HG02981 (cell line): ENCODE results near the gene CIITA.
"Not testable (repeated sequence)": the region's sequence is repeated elsewhere in the genome, so short reads cannot be mapped to it uniquely, and the experiment has no call there.

Experiments used
- ATAC-seq: cut with Tn5 transposase; IDR thresholded peaks from one replicate; pipeline ENCODE4 v1.9.1; 2021; ENCODE audit warnings: mild to moderate bottlenecking, moderate library complexity; ENCODE audit not compliant: unreplicated experiment

CIITA gene

GRCh38 chr16:10949424-10949970 lies 72.5 kb downstream of the CIITA start:
- peak; percentile 80 for ATAC-seq

- ATAC-seq = no peak
Observed at GRCh38 chr16:10950393-10950792, 73.4 kb downstream of the CIITA start.

- ATAC-seq = no peak
Observed at GRCh38 chr16:10951026-10951425, 74.0 kb downstream of the CIITA start.

GRCh38 chr16:10954903-10955302 lies 77.9 kb downstream of the CIITA start:
- no peak for ATAC-seq

- no peak for ATAC-seq
Observed at GRCh38 chr16:10957771-10958482, 80.9 kb downstream of the CIITA start.

GRCh38 chr16:10959161-10959560 lies 82.2 kb downstream of the CIITA start:
- ATAC-seq = no peak

- no peak for ATAC-seq
Observed at GRCh38 chr16:10961231-10961630, 84.2 kb downstream of the CIITA start.

- no peak for ATAC-seq
Observed at GRCh38 chr16:10964039-10964890, 87.3 kb downstream of the CIITA start.

- ATAC-seq = peak; percentile 55
Observed at GRCh38 chr16:10964891-10965326, 87.9 kb downstream of the CIITA start.

GRCh38 chr16:10965440-10966061 lies 88.5 kb downstream of the CIITA start:
- peak; percentile 57 for ATAC-seq

GRCh38 chr16:10966129-10966528 lies 89.1 kb downstream of the CIITA start:
- no peak for ATAC-seq

GRCh38 chr16:10966559-10966958 lies 89.6 kb downstream of the CIITA start:
- ATAC-seq = not testable (repeated sequence)

GRCh38 chr16:10967986-10968385 lies 91.0 kb downstream of the CIITA start:
- ATAC-seq = no peak

GRCh38 chr16:10968498-10968897 lies 91.5 kb downstream of the CIITA start:
- ATAC-seq = no peak

GRCh38 chr16:10969615-10970014 lies 92.6 kb downstream of the CIITA start:
- no peak for ATAC-seq

GRCh38 chr16:10970065-10970464 lies 93.1 kb downstream of the CIITA start:
- ATAC-seq = no peak

GRCh38 chr16:10971560-10971961 lies 94.6 kb downstream of the CIITA start:
- no peak for ATAC-seq

GRCh38 chr16:10972108-10972818 lies 95.3 kb downstream of the CIITA start:
- ATAC-seq = no peak

- no peak for ATAC-seq
Observed at GRCh38 chr16:10972819-10973464, 95.9 kb downstream of the CIITA start.

GRCh38 chr16:10976634-10977033 lies 99.6 kb downstream of the CIITA start:
- no peak for ATAC-seq
